ENCODE measurements around the gene AMER1.

AMER1 gene

DNA sequence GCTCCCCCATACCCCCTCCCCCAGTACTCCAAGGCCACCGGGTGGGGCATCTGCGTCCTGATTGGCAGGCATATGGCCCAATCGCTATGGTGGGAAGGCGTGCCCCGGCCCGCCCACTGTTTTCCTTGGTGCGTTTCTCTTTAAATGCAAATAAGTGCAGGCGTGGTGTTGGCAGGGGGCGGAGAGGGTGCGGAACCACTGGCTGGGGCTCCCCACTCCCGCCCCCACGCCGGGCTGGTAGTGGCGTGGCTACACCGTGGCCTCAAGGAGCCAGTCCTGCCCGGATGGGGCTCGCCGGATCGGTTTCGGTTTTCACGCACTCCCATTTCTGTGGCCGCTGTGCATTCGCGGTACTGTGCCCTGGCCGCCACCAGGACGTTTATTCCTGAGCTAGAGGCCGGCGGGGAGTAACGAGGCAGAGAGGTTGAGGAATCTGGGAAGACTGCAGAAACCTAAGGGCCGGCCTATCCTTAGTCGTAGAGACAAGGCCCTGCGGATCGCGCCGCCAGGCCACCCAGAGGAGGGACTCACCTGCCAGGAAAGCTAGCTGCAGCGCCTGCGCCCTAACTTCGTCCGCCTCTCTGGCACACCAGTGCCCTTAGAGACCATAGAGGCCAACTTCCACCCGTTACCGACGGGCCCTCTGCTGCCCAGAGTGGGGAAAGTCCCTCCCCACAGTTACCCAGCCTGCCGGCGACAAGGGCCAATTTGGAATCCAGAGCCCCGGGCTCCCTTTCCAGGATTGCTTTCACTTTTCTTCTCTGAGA lies 410 bp upstream of the AMER1 start:
- peak overlapping the region; percentile 95 for H3K9ac ChIP-seq (ENCODE audit: low read depth, low read length, poor library complexity, severe bottlenecking)
- H3F3A ChIP-seq (ENCODE audit: low read depth), result peaks cover 3% of the 10 kb centered on the region; the same call in 1 of the 2 replicates
- no peaks in the 10 kb centered on the region for H4K20me1 ChIP-seq (ENCODE audit: insufficient read depth, low read length, poor library complexity, severe bottlenecking)
- H3K9me2 ChIP-seq (replicated peaks; ENCODE audit: low read depth, low read length), result no peaks in the 10 kb centered on the region
- H2AFZ ChIP-seq (ENCODE audit: low read length), result peak overlapping the region; percentile 84
- TF ChIP-seq, protein P1, sequence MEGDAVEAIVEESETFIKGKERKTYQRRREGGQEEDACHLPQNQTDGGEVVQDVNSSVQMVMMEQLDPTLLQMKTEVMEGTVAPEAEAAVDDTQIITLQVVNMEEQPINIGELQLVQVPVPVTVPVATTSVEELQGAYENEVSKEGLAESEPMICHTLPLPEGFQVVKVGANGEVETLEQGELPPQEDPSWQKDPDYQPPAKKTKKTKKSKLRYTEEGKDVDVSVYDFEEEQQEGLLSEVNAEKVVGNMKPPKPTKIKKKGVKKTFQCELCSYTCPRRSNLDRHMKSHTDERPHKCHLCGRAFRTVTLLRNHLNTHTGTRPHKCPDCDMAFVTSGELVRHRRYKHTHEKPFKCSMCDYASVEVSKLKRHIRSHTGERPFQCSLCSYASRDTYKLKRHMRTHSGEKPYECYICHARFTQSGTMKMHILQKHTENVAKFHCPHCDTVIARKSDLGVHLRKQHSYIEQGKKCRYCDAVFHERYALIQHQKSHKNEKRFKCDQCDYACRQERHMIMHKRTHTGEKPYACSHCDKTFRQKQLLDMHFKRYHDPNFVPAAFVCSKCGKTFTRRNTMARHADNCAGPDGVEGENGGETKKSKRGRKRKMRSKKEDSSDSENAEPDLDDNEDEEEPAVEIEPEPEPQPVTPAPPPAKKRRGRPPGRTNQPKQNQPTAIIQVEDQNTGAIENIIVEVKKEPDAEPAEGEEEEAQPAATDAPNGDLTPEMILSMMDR (conservative IDR thresholded peaks at IDR 0.05; ENCODE audit: low read length), result peak; percentile 27
- no peak for TF ChIP-seq EZH2phosphoT487 (IDR thresholded peaks at IDR 0.05; ENCODE audit: borderline replicate concordance)
- H3K27me3 ChIP-seq (ENCODE audit: insufficient read depth, low read length, poor library complexity, severe bottlenecking), result no peaks in the 10 kb centered on the region
- H3K79me2 ChIP-seq (ENCODE audit: insufficient read depth, low read length), result peaks cover 14% of the 10 kb centered on the region
- peak overlapping the region; percentile 88 for H3K4me2 ChIP-seq (ENCODE audit: low read depth, low read length, poor library complexity, severe bottlenecking)
- no peaks in the 10 kb centered on the region for H3K9me3 ChIP-seq (ENCODE audit: insufficient read depth, low read depth, low read length)
- no peaks in the 10 kb centered on the region for H3K36me3 ChIP-seq (ENCODE audit: insufficient read depth, low read length)
- H3K4me1 ChIP-seq (ENCODE audit: insufficient read depth, low read length, poor library complexity, severe bottlenecking), result peaks cover 21% of the 10 kb centered on the region
- H3K4me3 ChIP-seq (ENCODE audit: low read length, poor library complexity, severe bottlenecking), result peak overlapping the region; percentile 84

DNA sequence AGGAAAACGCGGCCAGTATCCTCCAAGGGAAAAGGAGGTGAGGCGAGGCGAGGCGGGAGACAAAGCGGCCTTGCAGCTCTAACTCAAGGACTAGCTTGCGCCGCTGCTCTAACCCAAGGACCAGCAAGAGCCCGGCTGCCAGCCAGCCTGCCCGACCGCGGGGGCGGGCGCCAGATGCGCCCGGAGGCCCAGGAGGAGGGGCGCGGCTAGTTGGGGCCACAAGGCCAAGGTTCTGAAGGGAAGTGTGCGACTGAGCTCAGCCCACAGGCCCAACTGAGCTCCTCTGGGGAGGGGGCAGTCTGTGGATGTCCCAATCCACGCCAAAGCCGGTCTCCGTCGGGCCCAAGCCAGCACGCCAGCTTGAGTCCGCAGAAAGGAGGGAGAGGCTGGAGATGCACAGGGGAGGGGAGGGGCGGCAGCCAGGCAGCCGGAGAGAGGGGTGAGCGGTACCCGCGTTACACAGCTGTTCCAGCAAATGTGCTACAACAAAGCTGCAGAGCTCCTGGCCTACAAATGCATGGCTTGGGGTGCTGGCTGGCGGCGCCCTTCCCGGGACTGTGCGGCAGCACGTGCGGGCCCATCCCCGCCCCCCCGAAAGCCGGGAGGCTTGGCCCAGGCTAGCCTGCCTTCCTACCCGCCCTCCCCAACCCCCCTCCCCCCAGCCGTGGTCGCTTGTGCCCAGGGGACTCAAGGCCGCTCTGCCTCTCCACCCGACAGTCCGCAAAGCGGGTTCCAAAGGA lies 637 bp downstream of the AMER1 start:
- peak overlapping the region; percentile 83 for H2AFZ ChIP-seq (ENCODE audit: low read length)

DNA sequence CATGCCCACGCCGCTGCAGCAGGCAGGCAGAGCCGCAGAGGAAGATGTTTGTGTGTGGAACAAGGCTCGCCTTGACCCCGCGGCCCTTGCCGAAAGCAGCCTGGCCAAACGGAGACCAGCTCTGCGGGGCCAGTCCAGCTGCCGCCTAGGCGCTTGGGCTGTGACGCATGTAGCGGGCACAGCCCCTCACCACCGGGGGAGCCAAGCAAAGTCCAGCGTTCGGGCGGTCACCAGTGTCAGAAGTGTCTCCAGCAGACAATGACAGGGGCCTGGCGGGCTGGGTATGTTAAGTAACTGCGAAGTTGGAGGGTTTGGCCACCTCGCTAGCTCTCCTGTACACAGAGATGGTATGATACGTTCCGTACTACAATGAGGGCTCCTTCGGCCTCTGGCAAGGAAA lies 1.3 kb downstream of the AMER1 start:
- Histone ChIP-seq H3K79me2 (ENCODE audit: insufficient read depth, low read length) (peaks cover 14% of the 10 kb centered on the region), H3F3A (ENCODE audit: low read depth) (peaks cover 3% of the 10 kb centered on the region; the same call in 1 of the 2 replicates), H2AFZ (ENCODE audit: low read length) (no peak overlapping the region), H3K9me3 (ENCODE audit: insufficient read depth, low read depth, low read length) (no peaks in the 10 kb centered on the region), H3K36me3 (ENCODE audit: insufficient read depth, low read length) (no peaks in the 10 kb centered on the region), H4K20me1 (ENCODE audit: insufficient read depth, low read length, poor library complexity, severe bottlenecking) (no peaks in the 10 kb centered on the region), H3K27me3 (ENCODE audit: insufficient read depth, low read length, poor library complexity, severe bottlenecking) (no peaks in the 10 kb centered on the region), H3K9ac (ENCODE audit: low read depth, low read length, poor library complexity, severe bottlenecking) (peak overlapping the region; percentile 95), H3K4me1 (ENCODE audit: insufficient read depth, low read length, poor library complexity, severe bottlenecking) (peaks cover 21% of the 10 kb centered on the region), H3K4me3 (ENCODE audit: low read length, poor library complexity, severe bottlenecking) (peak overlapping the region; percentile 84), H3K4me2 (ENCODE audit: low read depth, low read length, poor library complexity, severe bottlenecking) (peak overlapping the region; percentile 80), H3K9me2 (replicated peaks; ENCODE audit: low read depth, low read length) (no peaks in the 10 kb centered on the region)
- TF ChIP-seq EZH2phosphoT487 (IDR thresholded peaks at IDR 0.05; ENCODE audit: borderline replicate concordance), result no peak
- TF ChIP-seq, protein P1 (conservative IDR thresholded peaks at IDR 0.05; ENCODE audit: low read length), result no peak

More for the DNA sequence above, 637 bp downstream of the AMER1 start:
- TF ChIP-seq, protein P1 (conservative IDR thresholded peaks at IDR 0.05; ENCODE audit: low read length), result no peak
- TF ChIP-seq EZH2phosphoT487 (IDR thresholded peaks at IDR 0.05; ENCODE audit: borderline replicate concordance), result no peak
- Histone ChIP-seq H3K27me3 (ENCODE audit: insufficient read depth, low read length, poor library complexity, severe bottlenecking) (no peaks in the 10 kb centered on the region), H3K9me2 (replicated peaks; ENCODE audit: low read depth, low read length) (no peaks in the 10 kb centered on the region), H3K4me3 (ENCODE audit: low read length, poor library complexity, severe bottlenecking) (peak overlapping the region; percentile 84), H4K20me1 (ENCODE audit: insufficient read depth, low read length, poor library complexity, severe bottlenecking) (no peaks in the 10 kb centered on the region), H3K79me2 (ENCODE audit: insufficient read depth, low read length) (peaks cover 14% of the 10 kb centered on the region), H3F3A (ENCODE audit: low read depth) (peaks cover 3% of the 10 kb centered on the region; the same call in 1 of the 2 replicates), H3K36me3 (ENCODE audit: insufficient read depth, low read length) (no peaks in the 10 kb centered on the region), H3K9ac (ENCODE audit: low read depth, low read length, poor library complexity, severe bottlenecking) (peak overlapping the region; percentile 95), H3K9me3 (ENCODE audit: insufficient read depth, low read depth, low read length) (no peaks in the 10 kb centered on the region), H3K4me1 (ENCODE audit: insufficient read depth, low read length, poor library complexity, severe bottlenecking) (peaks cover 21% of the 10 kb centered on the region), H3K4me2 (ENCODE audit: low read depth, low read length, poor library complexity, severe bottlenecking) (peak overlapping the region; percentile 80)

All from Loucy (cell line).